IMR-90 (cell line): Measurements from ENCODE around the gene PIRT. TPM values are rescaled to one million over a fixed set of nuclear protein-coding genes. Genes with fewer than 3 reads are reported as not detected.

Experiments used
- ATAC-seq: fragments of 200-7000 bp; cut with Tn5 transposase; 2 replicates; pipeline ENCODE4 v1.9.1; 2020; ENCODE audit warnings: low read depth, mild to moderate bottlenecking, moderate library complexity
- BruUV-seq: library from RNA; stranded (reverse); fragments of 400-500 nt; replicated peaks from 2 replicates; lab custom pipeline; 2021; lab: Mats Ljungman, UMichigan
- CTCF ChIA-PET: fragments of 300-600 bp; formaldehyde crosslinking; extraction: SDS; loops from one replicate; lab custom pipeline; 2021; ENCODE audit warnings: antibody characterized with exemption; lab: Yijun Ruan, JAX
- POLR2A ChIA-PET: fragments of 300-600 bp; sonication (Branson Sonifier 250); formaldehyde crosslinking; loops from one replicate; lab custom pipeline; 2022; ENCODE audit warnings: antibody characterized with exemption; ENCODE audit not compliant: unreplicated experiment; lab: Charles Lee
- DNase-seq: peaks from one replicate; pipeline ENCODE4 v3.0.0; 2013
- H2AFZ ChIP-seq: replicated peaks from 2 replicates; pipeline ENCODE3; 2013; ENCODE audit warnings: low read length, mild to moderate bottlenecking; ENCODE audit not compliant: poor library complexity
- H2AK5ac ChIP-seq: 2 replicates; pipeline ENCODE4 v1.6.1; 2013; ENCODE audit warnings: low read depth, low read length, inconsistent platforms
- H2AK9ac ChIP-seq: replicated peaks from 2 replicates; pipeline ENCODE3; 2013; ENCODE audit warnings: mild to moderate bottlenecking, low read depth, low read length, moderate library complexity; ENCODE audit not compliant: poor library complexity
- H2BK120ac ChIP-seq: 2 replicates; pipeline ENCODE4 v1.6.1; 2013; ENCODE audit warnings: low read depth, low read length, inconsistent platforms
- H2BK15ac ChIP-seq: 3 replicates; pipeline ENCODE4 v1.6.1; 2013; ENCODE audit warnings: low read depth, low read length, inconsistent platforms
- H2BK20ac ChIP-seq: 2 replicates; pipeline ENCODE4 v1.6.1; 2013; ENCODE audit warnings: low read depth, mild to moderate bottlenecking, inconsistent platforms, low read length, moderate library complexity
- H2BK5ac ChIP-seq: 2 replicates; pipeline ENCODE4 v1.6.1; 2013; ENCODE audit warnings: mild to moderate bottlenecking, low read depth, low read length, inconsistent platforms; ENCODE audit not compliant: poor library complexity, severe bottlenecking
- H3K14ac ChIP-seq: replicated peaks from 2 replicates; pipeline ENCODE4 v1.6.1; 2013; ENCODE audit warnings: low read depth, low read length, inconsistent platforms
- H3K18ac ChIP-seq: 2 replicates; pipeline ENCODE4 v1.6.1; 2013; ENCODE audit warnings: low read depth, low read length, control low read depth
- H3K23ac ChIP-seq: 2 replicates; pipeline ENCODE4 v1.6.1; 2013; ENCODE audit warnings: low read depth, low read length, inconsistent platforms
- H3K27ac ChIP-seq: 2 replicates; pipeline ENCODE4 v1.5.1; 2013; ENCODE audit warnings: mild to moderate bottlenecking, control low read depth, low read length; ENCODE audit not compliant: insufficient read depth
- H3K27me3 ChIP-seq: 2 replicates; pipeline ENCODE4 v1.6.1; 2013; ENCODE audit warnings: low read length; ENCODE audit not compliant: control insufficient read depth, insufficient read depth
- H3K36me3 ChIP-seq: 2 replicates; pipeline ENCODE4 v1.6.1; 2013; ENCODE audit warnings: low read length, mixed read lengths; ENCODE audit not compliant: control insufficient read depth, insufficient read depth
- H3K4ac ChIP-seq: 2 replicates; pipeline ENCODE4 v1.6.1; 2013; ENCODE audit warnings: low read depth, low read length, inconsistent platforms
- H3K4me1 ChIP-seq: 2 replicates; pipeline ENCODE4 v1.6.1; 2013; ENCODE audit warnings: low read length, mixed read lengths; ENCODE audit not compliant: control insufficient read depth, insufficient read depth
- H3K4me2 ChIP-seq: 2 replicates; pipeline ENCODE4 v1.6.1; 2013; ENCODE audit warnings: low read depth, mild to moderate bottlenecking, control low read depth, low read length, moderate library complexity
- H3K4me3 ChIP-seq: 2 replicates; pipeline ENCODE4 v1.5.1; 2013; ENCODE audit warnings: low read depth, mild to moderate bottlenecking, control low read depth, low read length, moderate library complexity; ENCODE audit not compliant: insufficient read depth
- H3K56ac ChIP-seq: 2 replicates; pipeline ENCODE4 v1.6.1; 2013; ENCODE audit warnings: low read length, inconsistent platforms; ENCODE audit not compliant: insufficient read depth; ENCODE audit errors: extremely low read depth
- H3K79me1 ChIP-seq, 2 experiments: 2 replicates each; pipeline ENCODE4 v1.6.1; 2013; ENCODE audit warnings: low read length in 2 of 2, inconsistent platforms in 1 of 2, low read depth in 1 of 2
- H3K9ac ChIP-seq: 2 replicates; pipeline ENCODE4 v1.6.1; 2013; ENCODE audit warnings: low read depth, low read length, control low read depth
- H3K9me1 ChIP-seq: 2 replicates; pipeline ENCODE4 v1.6.1; 2013; ENCODE audit warnings: low read length, inconsistent platforms; ENCODE audit not compliant: insufficient read depth
- H3K9me3 ChIP-seq: 2 replicates; pipeline ENCODE4 v1.6.1; 2013; ENCODE audit warnings: low read length; ENCODE audit not compliant: control insufficient read depth, insufficient read depth
- H4K20me1 ChIP-seq: 2 replicates; pipeline ENCODE4 v1.6.1; 2013; ENCODE audit warnings: low read length, inconsistent platforms; ENCODE audit not compliant: insufficient read depth
- H4K5ac ChIP-seq: 2 replicates; pipeline ENCODE4 v1.6.1; 2013; ENCODE audit warnings: mild to moderate bottlenecking, low read depth, low read length, control low read depth
- H4K8ac ChIP-seq, 2 experiments: 2 replicates each; pipeline ENCODE4 v1.6.1; 2013; ENCODE audit warnings: low read depth in 2 of 2, low read length in 2 of 2, control low read depth in 1 of 2, inconsistent platforms in 1 of 2
- H4K91ac ChIP-seq: 2 replicates; pipeline ENCODE4 v1.6.1; 2013; ENCODE audit warnings: low read depth, low read length, inconsistent platforms; ENCODE audit not compliant: insufficient read depth
- MXI1 ChIP-seq: IDR thresholded peaks from 2 replicates; pipeline ENCODE4 v1.6.1; 2012; ENCODE audit warnings: low read depth, mild to moderate bottlenecking, low read length, moderate library complexity, borderline replicate concordance
- POLR2A ChIP-seq: IDR thresholded peaks from 2 replicates; pipeline ENCODE4 v1.6.1; 2012; ENCODE audit warnings: mild to moderate bottlenecking, low read depth, low read length
- WGBS, 2 experiments: methylation state at CpG; one replicate each; pipeline versions ENCODE4 v1.1.5 to v1.1.7; 2013; ENCODE audit warnings: missing lambda C conversion rate in 2 of 2; ENCODE audit not compliant: insufficient read length in 1 of 2; ENCODE audit errors: extremely low coverage in 2 of 2; 5-methylcytosine and 5-hydroxymethylcytosine counted together
- dilution Hi-C: fragments of 300-500 bp; cut with HindIII; formaldehyde crosslinking; loops from one replicate; pipeline ENCODE4 v1.14.3; 2018; ENCODE audit warnings: low sequenced_read_pairs; ENCODE audit not compliant: unreplicated experiment
- in situ Hi-C: fragments of 300-500 bp; cut with MboI; formaldehyde crosslinking; loops from 3 replicates; pipeline ENCODE4 v1.14.3; 2019; ENCODE audit warnings: low sequenced_read_pairs, inconsistent platforms, mixed read lengths
- intact Hi-C: fragments of 100-400 bp; cut with micrococcal nuclease; formaldehyde crosslinking; loops from 2 replicates; pipeline ENCODE4 v1.10.0; 2022
- polyA plus RNA-seq, 3 experiments: library from polyadenylated mRNA; depleted of rRNA; stranded (reverse); fragments of >200 nt; gene quantifications; 2 replicates each; pipeline ENCODE4 v1.2.3, GENCODE V29; 2012; ENCODE audit warnings: low replicate concordance in 1 of 3
- total RNA-seq: library from RNA; depleted of rRNA; stranded (reverse); fragments of >200 nt; gene quantifications from 2 replicates; pipeline ENCODE4 v1.2.3, GENCODE V29; 2012

The PIRT gene
- total and polyA plus RNA-seq, 2 of the 4 experiments (the other 2 are of a cell fraction), result not detected

- Histone ChIP-seq H3K27ac (no peak overlapping the region), H3K4ac (no peak overlapping the region), H4K20me1 (no peaks in the 10 kb centered on the region), H3K36me3 (no peaks in the 10 kb centered on the region), H4K5ac (no peak overlapping the region), H3K4me1 (no peaks in the 10 kb centered on the region), H3K4me3 (no peak overlapping the region), H2BK5ac (no peak overlapping the region), H2BK120ac (no peak overlapping the region), H3K79me1 (no peaks in the 10 kb centered on the region), H3K14ac (no peak overlapping the region), H2AK9ac (no peak overlapping the region), H3K9me1 (no peaks in the 10 kb centered on the region), H4K8ac (no peak overlapping the region), H2AK5ac (no peak overlapping the region), H3K9ac (no peak overlapping the region), H4K91ac (no peak overlapping the region), H3K9me3 (no peaks in the 10 kb centered on the region), H2BK20ac (no peak overlapping the region), H3K56ac (no peak overlapping the region), H2BK15ac (no peak overlapping the region), H3K18ac (no peak overlapping the region), H3K4me2 (no peak overlapping the region), H3K23ac (no peak overlapping the region), H3K27me3 (peaks cover 2% of the 10 kb centered on the region; the same call in 1 of the 2 replicates), H2AFZ (no peak overlapping the region)
- TF ChIP-seq MXI1 (no peak), POLR2A (no peak)
- WGBS, 2 experiments, result no CpG with 5 or more reads among the region's 4 CpGs
- dilution Hi-C loops, result no loop called here
- POLR2A ChIA-PET, result no interaction called here
- DNase-seq, result no peak
- in situ Hi-C loops, result loop anchor here (5.0 kb wide), 1 partner anchor 195 kb away; no protein-coding TSS in a partner anchor
- CTCF ChIA-PET, result interaction anchor here (0.6 to 0.8 kb wide), 3 partner anchors 19 to 1155 kb away, joined by 3 to 6 read pairs (median 5); partner anchors contain the start of gene ZNF18
- intact Hi-C loops, result no loop called here
- ATAC-seq, result no peak
- BruUV-seq, result no TSS peak
Observed at GRCh38 chr17:10842658-10843057, 4.8 kb upstream of the PIRT start.
